Measurements from ENCODE around the gene ITIH3. TPM values are rescaled to one million over a fixed set of nuclear protein-coding genes. Genes with fewer than 3 reads are reported as not detected.

ITIH3 gene
- polyA plus RNA-seq, 10 donors: 0.59 to 2.4 (median 1.4) TPM

DNA sequence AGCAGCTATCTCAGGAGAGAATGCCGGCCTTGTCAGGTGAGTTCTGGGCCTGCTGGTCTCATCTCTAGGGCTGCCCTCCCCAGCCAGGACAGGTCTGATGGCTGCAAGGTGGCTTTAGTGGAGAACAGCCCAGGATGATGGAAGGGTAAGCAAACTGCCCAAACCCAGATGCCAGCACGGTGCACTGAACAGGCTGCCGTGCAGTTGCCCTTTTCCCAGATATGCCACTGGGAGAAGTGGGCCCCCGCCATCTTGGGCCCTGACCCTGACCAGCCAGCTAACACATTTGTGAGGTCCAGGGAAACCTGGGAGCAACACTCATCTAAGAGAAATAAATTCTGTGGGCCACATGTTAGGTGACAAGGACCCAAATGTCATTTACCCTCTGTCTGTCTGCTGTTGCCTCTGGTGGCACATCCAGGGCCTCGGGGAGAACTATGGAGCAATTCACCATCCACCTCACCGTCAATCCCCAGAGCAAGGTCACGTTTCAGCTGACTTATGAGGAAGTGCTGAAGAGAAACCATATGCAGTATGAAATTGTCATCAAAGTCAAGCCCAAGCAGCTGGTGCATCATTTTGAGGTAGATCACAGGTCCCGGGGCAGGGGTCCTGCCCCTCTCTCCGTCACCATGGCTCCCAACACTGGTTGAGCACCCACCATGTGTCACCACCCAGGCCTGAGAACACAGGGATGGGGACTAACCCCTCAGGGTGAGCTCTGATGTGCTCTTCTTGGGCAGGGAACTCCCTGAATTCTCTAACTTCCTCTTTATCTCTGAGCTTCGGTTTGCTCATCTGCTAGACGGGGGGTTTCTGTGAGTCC lies 15.4 kb upstream of the ITIH3 start:
- peak in 1 of 3 donors; percentile 24 for DNase-seq

GRCh38 chr3:52779837-52780585 lies 14.6 kb upstream of the ITIH3 start:
- DNase-seq: no peak

DNA sequence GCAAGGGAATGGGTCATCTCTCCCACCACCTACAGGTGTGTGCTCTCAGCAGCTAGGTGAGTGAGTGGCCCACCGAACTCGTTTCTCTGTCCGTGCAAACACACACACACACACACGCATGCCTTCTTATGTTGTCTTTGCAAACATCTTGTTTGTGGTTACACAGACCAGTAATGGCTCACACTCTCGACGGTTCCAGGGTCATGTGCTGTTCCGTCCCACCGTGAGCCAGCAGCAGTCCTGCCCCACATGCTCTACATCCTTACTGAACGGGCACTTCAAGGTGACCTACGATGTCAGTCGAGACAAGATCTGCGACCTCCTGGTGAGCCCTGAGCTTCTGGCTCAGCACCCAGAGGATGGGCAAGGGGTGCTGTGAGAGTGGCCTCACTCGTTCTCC lies 12.9 kb upstream of the ITIH3 start:
- no peak for DNase-seq

- no peak for DNase-seq
Observed at GRCh38 chr3:52782412-52783210, 12.0 kb upstream of the ITIH3 start.

GRCh38 chr3:52783211-52783555 lies 11.4 kb upstream of the ITIH3 start:
- no peak for DNase-seq

GRCh38 chr3:52784021-52784621 lies 10.5 kb upstream of the ITIH3 start:
- no peak for DNase-seq

DNA sequence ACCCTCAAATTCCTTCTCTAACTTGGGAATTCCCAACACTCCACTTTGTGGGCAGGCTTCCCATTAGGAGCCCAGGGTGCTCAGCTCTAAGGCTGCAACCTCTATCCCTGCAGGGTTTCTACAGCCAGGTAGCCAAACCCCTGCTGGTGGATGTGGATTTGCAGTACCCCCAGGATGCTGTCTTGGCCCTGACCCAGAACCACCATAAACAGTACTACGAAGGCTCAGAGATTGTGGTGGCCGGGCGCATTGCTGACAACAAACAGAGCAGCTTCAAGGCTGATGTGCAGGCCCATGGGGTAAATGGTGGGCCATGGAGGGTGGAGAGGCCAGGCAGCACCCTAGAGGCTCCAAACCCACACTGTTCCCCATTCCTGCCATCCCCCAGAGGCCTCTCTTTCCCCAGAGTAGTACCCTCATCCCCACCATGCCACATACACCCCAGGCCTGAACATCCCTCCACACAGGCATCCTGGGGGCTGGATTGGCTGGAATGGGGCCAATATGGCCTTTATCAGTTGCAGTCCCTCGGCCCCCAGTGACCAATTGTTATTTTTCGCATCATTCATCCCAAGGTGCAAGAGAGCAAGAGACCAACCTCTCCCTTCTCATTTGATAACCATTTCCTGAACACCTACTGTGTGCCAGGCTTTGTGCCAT lies 9.5 kb upstream of the ITIH3 start:
- no peak for DNase-seq

DNA sequence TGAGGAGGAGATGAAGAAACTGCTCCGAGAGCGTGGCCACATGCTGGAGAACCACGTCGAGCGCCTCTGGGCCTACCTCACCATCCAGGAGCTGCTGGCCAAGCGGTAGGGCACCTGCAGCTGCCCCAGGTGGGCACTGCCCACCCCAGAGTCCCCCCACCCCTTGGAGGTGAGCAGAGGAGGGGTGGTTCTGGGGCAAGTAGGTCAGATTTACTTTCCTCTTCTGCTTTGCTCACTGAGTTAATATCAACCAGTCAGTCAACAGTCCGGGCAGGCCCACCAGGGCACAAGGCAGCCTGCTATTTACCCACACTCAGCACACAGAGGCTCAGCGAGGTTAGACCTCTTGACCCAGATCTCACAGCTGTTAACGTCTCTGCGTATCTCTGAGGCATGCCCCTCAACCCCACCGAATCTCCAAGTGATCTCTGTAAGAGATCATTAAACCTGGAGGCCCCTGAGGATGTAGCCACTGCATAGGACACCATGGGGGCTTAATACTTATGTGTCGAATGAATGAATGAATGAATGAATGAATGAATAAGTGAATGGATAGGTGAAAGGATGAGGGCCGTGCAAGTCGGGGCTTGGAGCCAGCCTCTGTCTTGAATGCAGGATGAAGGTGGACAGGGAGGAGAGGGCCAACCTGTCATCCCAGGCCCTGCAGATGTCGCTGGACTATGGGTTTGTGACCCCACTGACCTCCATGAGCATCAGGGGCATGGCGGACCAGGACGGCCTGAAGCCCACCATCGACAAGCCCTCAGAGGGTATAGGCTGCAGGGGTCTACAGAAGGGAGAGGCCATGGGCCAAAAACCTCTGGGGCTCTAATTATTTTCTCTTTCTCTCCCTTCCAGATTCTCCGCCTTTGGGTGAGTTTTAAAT lies 8.0 kb upstream of the ITIH3 start:
- no peak for DNase-seq

- no peak for DNase-seq
Observed at GRCh38 chr3:52787246-52787645, 7.3 kb upstream of the ITIH3 start.

DNA sequence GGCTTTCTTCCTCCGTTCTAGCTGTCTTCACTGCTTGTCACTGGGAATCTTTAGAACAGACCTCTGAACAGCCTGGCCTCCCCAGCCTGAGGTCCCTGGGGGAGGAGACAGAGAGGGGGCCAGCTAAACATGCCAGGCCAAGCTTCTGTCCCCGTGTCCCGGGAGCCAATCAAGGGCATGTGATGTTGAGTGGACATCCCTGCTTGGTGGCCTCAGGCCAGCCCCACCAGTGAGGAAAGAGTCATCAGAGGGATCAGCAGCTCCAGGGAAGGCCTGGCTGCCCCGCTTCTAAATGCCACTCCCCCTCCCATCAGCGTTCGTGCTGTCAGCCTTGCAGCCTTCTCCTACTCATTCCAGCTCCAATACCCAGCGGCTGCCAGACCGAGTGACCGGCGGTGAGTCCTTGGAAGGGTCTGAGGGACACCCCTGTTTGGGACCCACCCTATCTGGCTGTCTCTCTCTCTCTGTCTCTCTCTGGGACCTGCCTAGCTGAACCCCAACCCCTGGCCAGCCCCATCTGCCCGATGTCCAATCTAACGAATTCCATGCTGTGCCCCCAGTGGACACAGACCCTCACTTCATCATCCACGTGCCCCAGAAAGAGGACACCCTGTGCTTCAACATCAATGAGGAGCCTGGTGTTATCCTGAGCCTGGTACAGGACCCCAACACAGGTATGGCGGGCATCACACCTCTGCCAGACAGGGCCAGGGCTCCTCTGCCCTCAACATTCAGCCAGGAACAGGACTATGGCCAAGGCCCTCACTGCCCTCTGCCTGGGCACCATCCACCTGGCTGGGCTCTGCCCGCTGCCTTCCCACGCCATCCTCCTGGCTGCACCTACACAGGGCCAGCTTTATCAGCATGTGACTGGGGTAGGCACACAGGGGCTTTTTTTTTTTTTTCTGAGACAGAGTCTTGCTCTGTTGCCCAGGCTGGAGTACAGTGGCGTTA lies 6.6 kb upstream of the ITIH3 start:
- no peak for DNase-seq

DNA sequence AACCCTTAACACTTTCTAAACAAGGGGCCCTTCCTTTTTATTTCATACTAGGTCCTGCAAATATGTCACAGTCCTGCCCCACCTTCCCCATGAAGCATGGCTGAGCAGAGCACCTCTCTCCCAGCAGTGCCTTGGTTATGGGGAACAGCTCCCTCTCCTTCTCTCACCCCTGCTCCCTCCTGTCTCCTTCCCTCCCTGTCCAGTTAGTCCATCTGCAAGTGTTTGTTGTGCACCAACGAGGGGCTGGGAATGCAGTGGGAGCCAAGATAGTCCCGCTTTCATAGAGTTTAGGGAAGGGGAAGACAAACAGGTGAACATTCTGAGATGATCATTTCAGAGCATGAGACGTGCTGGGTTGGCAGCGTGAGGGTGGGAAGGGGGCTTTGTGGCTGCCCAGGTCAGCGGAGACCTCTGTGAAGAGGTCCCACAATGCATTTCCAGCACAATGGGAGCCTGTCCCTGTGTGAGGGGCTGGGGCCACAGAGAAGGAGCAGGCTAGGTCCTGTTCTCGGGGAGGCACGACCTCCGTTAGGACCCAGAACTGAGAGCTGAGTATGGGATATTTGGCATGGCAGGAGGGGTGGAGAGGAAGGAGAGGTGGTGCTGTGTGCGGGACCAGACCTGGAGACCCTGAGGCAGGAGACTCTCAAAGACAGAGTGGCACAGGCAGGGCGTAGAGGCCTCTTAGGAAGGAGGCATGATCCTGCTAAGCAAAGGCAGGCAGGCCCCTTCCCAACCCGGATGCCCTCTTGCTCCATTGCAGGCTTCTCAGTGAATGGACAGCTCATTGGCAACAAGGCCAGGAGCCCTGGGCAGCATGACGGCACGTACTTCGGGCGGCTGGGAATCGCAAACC lies 5.5 kb upstream of the ITIH3 start:
- DNase-seq: no peak

GRCh38 chr3:52789746-52790040 lies 4.9 kb upstream of the ITIH3 start:
- DNase-seq: no peak

DNA sequence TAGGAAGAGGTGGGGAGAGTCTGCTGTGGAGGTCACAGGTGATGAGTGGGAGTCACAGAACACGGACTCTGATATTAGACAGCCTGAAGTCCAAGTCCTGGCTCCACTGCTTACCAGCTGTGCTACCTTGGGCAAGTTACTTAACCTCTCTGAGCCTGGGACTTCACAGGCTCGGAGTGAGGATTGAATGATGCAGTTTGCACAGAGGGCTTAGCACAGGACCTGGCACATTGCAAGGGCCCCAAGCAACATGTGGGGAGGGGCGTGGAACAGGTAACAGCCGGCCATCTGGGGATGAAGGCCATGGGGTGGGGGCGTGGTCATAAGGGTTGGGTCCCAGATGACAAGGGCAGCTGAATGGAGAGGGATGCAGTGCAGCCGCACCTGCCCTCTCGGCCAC lies 4.3 kb upstream of the ITIH3 start:
- no peak for DNase-seq

- DNase-seq: no peak
Observed at GRCh38 chr3:52790741-52791140, 3.9 kb upstream of the ITIH3 start.

GRCh38 chr3:52791366-52791765 lies 3.2 kb upstream of the ITIH3 start:
- DNase-seq: no peak

DNA sequence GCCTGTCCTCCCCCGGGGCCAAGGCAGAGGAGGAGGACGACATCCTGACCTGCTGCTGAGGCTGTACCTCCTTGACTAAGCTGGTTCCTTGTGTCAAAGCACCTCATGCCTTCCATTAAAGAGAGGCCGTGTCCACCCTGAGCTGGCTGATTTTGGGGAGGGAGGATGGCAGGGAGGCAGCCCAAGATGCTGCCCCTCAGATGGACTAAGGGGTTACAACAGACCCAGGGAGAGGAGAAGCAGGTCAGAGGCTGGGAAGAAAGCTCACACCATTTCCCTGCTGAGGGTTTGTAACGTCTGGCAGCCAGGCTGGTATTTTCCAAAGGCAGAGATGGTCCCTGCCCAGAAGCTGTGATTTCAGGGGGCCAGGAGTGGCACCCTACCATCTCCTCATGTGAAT lies 2.7 kb upstream of the ITIH3 start:
- DNase-seq: no peak

GRCh38 chr3:52792413-52792812 lies 2.2 kb upstream of the ITIH3 start:
- DNase-seq: no peak

DNA sequence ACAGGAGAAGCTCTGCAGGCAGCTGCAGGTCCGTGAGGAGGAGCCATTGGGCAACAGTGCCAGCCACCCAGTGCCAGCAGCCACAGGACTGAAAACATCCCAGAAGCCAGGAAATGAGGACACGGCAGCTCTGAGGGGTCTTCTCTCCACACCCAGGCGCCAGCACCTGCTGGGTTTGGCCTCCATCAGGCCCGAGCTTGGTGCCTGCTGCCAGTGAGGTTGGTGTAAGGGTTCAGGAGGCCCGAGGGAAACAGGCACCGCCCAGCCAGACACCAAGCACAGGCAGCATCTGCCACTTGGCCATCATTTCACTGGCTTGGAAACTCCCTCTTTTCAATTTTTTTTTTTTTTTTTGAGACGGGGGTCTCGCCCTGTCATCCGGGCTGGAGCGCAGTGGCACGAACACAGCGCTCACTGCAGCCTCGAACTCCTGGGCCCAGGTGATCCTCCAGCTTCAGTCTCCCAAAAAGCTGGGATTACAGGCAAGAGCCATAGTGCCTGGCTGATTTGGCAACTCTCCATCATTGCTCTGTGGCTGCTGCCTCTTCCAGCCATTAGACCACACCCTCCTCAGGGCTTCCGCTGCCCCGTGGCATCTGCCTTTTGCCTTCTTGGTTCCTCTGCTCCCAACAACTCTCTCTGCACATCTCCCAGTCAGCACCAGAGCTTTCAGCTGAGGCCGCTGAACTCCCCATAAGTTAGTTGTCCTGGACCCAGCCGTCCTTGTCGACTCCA lies 1.5 kb upstream of the ITIH3 start:
- DNase-seq: peak in 1 of 3 donors; percentile 35
